Fibroblast of lung (primary cell): ENCODE data around the gene LHFPL2. TPM values are rescaled to one million over a fixed set of nuclear protein-coding genes. Genes with fewer than 3 reads are reported as not detected.

ENCODE experiments used
- DNase-seq, 2 donors: peaks; one replicate each; pipeline versions ENCODE4 v3.0.0 to v3.0.0-alpha.2; 2010; ENCODE audit warnings: low read depth in 2 of 2
- H2AFZ ChIP-seq: 2 replicates; pipeline ENCODE4 v1.5.1; 2012; ENCODE audit warnings: low read length, control low read depth, inconsistent platforms
- H3K27ac ChIP-seq: 2 replicates; pipeline ENCODE4 v1.5.1; 2011; ENCODE audit warnings: low read length, control low read depth; ENCODE audit not compliant: insufficient read depth
- H3K27me3 ChIP-seq: 2 replicates; pipeline ENCODE4 v1.5.1; 2011; ENCODE audit warnings: mild to moderate bottlenecking, low read length; ENCODE audit not compliant: control insufficient read depth, insufficient read depth
- H3K36me3 ChIP-seq: 2 replicates; pipeline ENCODE4 v1.5.1; 2011; ENCODE audit warnings: low read length; ENCODE audit not compliant: control insufficient read depth, insufficient read depth
- H3K4me1 ChIP-seq: 2 replicates; pipeline ENCODE4 v1.5.1; 2011; ENCODE audit warnings: low read length; ENCODE audit not compliant: control insufficient read depth, insufficient read depth; ENCODE audit errors: extremely low read depth
- H3K4me2 ChIP-seq: 2 replicates; pipeline ENCODE4 v1.5.1; 2011; ENCODE audit warnings: low read length, control low read depth; ENCODE audit not compliant: insufficient read depth; ENCODE audit errors: extremely low read depth
- H3K4me3 ChIP-seq, 4 experiments: fragments of 200-600 bp in 1 of 4; sonication (generic) in 1 of 4; replicated peaks in 1 of 4; 2 replicates each; pipeline ENCODE4 v1.5.1; 2011 to 2016; ENCODE audit warnings: low read length in 4 of 4, low read depth in 3 of 4, mild to moderate bottlenecking in 3 of 4, control low read depth in 2 of 4, inconsistent platforms in 1 of 4, mixed read lengths in 1 of 4; ENCODE audit not compliant: insufficient read depth in 1 of 4; ENCODE audit errors: control extremely low read depth in 1 of 4
- H3K79me2 ChIP-seq: 2 replicates; pipeline ENCODE4 v1.5.1; 2012; ENCODE audit warnings: mild to moderate bottlenecking, low read length, inconsistent platforms; ENCODE audit not compliant: control insufficient read depth, insufficient read depth
- H3K9ac ChIP-seq: 2 replicates; pipeline ENCODE4 v1.5.1; 2011; ENCODE audit warnings: mild to moderate bottlenecking, low read length, control low read depth; ENCODE audit not compliant: insufficient read depth
- H3K9me3 ChIP-seq: 2 replicates; pipeline ENCODE4 v1.5.1; 2012; ENCODE audit warnings: low read depth, low read length; ENCODE audit not compliant: control insufficient read depth, insufficient read depth
- H4K20me1 ChIP-seq: 2 replicates; pipeline ENCODE4 v1.5.1; 2011; ENCODE audit warnings: low read length; ENCODE audit not compliant: control insufficient read depth, insufficient read depth; ENCODE audit errors: extremely low read depth
- EZH2 ChIP-seq: IDR thresholded peaks from 2 replicates; pipeline ENCODE4 v1.5.1; 2012; ENCODE audit warnings: low read length, control low read depth, mild to moderate bottlenecking; ENCODE audit errors: missing control alignments
- polyA plus RNA-seq, 2 donors: library from polyadenylated mRNA; depleted of rRNA in 1 of 2; stranded (reverse) in 1 of 2; unstranded in 1 of 2; fragments of >200 nt; gene quantifications; 2 replicates each; pipeline ENCODE4 v1.2.1, GENCODE V29; 2011 to 2012; ENCODE audit warnings: missing spikeins in 1 of 2
- total RNA-seq: library from RNA; depleted of rRNA; stranded (reverse); fragments of >200 nt; gene quantifications from 2 replicates; pipeline ENCODE4 v1.2.1, GENCODE V29; 2014
- TF ChIP-seq, protein P1 (sequence below), 2 donors: IDR thresholded peaks in 1 of 2; conservative IDR thresholded peaks in 1 of 2; 1 replicate in 1 of 2; 2 replicates in 1 of 2; pipeline ENCODE4 v1.5.1; 2011 to 2012; ENCODE audit warnings: low read length in 2 of 2, control low read depth in 1 of 2, inconsistent platforms in 1 of 2, low read depth in 1 of 2, mild to moderate bottlenecking in 1 of 2

The LHFPL2 gene
- total and polyA plus RNA-seq, 2 donors (not counting 1 experiment from before 2014, with no cell fraction given) = 13.7 to 51.4 TPM

DNA sequence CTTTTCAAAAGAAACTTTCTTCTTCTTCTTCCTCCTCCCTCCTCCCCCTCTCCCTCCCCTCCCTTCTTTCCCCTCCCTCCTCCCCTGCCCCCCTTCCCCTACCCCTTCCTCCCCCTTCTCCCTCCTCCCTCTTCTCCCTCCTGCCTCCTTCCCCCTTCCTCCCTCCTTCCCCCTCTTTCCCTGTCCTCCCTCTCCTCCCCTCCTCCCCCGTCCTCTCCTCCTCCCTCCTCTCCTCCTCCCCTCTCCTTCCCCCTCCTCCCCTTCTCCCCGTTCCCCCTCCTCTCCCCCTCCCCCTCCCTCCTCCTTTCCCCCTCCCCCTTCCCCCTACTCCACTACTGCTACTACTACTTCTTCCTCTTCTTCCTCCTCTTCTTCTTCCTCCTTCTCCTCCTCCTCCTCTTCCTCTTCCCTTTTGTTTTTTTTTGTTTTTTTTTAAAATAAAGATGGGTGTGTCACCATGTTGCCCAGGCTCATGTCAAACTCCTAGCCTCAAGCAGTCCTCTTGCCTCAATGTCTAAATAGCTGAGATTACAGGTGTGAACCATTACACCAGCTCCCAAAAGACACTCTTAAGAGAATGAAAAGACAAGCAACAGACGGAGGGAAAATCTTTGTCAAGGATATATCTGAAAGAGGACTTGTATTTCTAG, 200.7 kb downstream of the LHFPL2 start:
- DNase-seq = no peak
- no peak overlapping the region for H3K27ac ChIP-seq
- H3K9ac ChIP-seq = no peak overlapping the region
- H3K4me1 ChIP-seq = no peaks in the 10 kb centered on the region
- no peak for TF ChIP-seq EZH2
- TF ChIP-seq, protein P1, sequence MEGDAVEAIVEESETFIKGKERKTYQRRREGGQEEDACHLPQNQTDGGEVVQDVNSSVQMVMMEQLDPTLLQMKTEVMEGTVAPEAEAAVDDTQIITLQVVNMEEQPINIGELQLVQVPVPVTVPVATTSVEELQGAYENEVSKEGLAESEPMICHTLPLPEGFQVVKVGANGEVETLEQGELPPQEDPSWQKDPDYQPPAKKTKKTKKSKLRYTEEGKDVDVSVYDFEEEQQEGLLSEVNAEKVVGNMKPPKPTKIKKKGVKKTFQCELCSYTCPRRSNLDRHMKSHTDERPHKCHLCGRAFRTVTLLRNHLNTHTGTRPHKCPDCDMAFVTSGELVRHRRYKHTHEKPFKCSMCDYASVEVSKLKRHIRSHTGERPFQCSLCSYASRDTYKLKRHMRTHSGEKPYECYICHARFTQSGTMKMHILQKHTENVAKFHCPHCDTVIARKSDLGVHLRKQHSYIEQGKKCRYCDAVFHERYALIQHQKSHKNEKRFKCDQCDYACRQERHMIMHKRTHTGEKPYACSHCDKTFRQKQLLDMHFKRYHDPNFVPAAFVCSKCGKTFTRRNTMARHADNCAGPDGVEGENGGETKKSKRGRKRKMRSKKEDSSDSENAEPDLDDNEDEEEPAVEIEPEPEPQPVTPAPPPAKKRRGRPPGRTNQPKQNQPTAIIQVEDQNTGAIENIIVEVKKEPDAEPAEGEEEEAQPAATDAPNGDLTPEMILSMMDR (conservative IDR thresholded peaks at IDR 0.05 in 1 of 2, IDR thresholded peaks at IDR 0.05 in 1 of 2; ENCODE audit: low read depth in 1 of 2, low read length in 2 of 2) = no peak
- H2AFZ ChIP-seq = no peak overlapping the region
- H3K4me2 ChIP-seq = no peak overlapping the region
- no peaks in the 10 kb centered on the region for H3K79me2 ChIP-seq
- H3K9me3 ChIP-seq = no peaks in the 10 kb centered on the region
- no peaks in the 10 kb centered on the region for H3K36me3 ChIP-seq
- no peaks in the 10 kb centered on the region for H4K20me1 ChIP-seq
- H3K27me3 ChIP-seq = no peaks in the 10 kb centered on the region
- no peak overlapping the region for H3K4me3 ChIP-seq
